Naive thymus-derived CD4-positive, alpha-beta T cell (primary cell): ENCODE results near the gene NTRK1. TPM values are rescaled to one million over a fixed set of nuclear protein-coding genes. Genes with fewer than 3 reads are reported as not detected.

Experiments used
- ATAC-seq: fragments of 150-1000 bp; cut with Tn5 transposase; 2 replicates; pipeline ENCODE4 v1.10.0; 2021; ENCODE audit warnings: mild to moderate bottlenecking, moderate library complexity
- CTCF ChIA-PET: fragments of 350-600 bp; sonication (Branson Sonifier 250); formaldehyde crosslinking; loops from one replicate; lab custom pipeline; 2021; ENCODE audit warnings: antibody characterized with exemption; lab: Charles Lee
- POLR2A ChIA-PET: fragments of 350-600 bp; sonication (Branson Sonifier 250); formaldehyde crosslinking; loops from one replicate; lab custom pipeline; 2021; ENCODE audit warnings: antibody characterized with exemption, inconsistent platforms; lab: Charles Lee
- DNase-seq, 9 donors: peaks; one replicate each; pipeline versions ENCODE4 v3.0.0 to v3.0.0-alpha.2; 2020 to 2022; ENCODE audit warnings: mixed read lengths in 1 of 9
- H3K27ac ChIP-seq: one replicate; pipeline ENCODE4 v1.7.0; 2013; ENCODE audit warnings: mild to moderate bottlenecking, low read depth, low read length, moderate library complexity
- H3K27me3 ChIP-seq, 2 donors: one replicate each; pipeline ENCODE4 v1.7.0; 2013; ENCODE audit warnings: low read length in 2 of 2, mild to moderate bottlenecking in 2 of 2, moderate library complexity in 2 of 2; ENCODE audit not compliant: control insufficient read depth in 2 of 2, insufficient read depth in 2 of 2
- H3K36me3 ChIP-seq, 3 experiments: 1 replicate in 2 of 3; 2 replicates in 1 of 3; pipeline ENCODE4 v1.7.0; 2013; ENCODE audit warnings: low read length in 3 of 3, mild to moderate bottlenecking in 3 of 3, moderate library complexity in 1 of 3; ENCODE audit not compliant: insufficient read depth in 3 of 3, control insufficient read depth in 2 of 3
- H3K4me1 ChIP-seq, 2 donors: one replicate each; pipeline ENCODE4 v1.7.0; 2013; ENCODE audit warnings: low read length in 2 of 2, mild to moderate bottlenecking in 2 of 2, moderate library complexity in 1 of 2; ENCODE audit not compliant: control insufficient read depth in 2 of 2, insufficient read depth in 2 of 2
- H3K4me3 ChIP-seq: 2 replicates; pipeline ENCODE4 v1.7.0; 2013; ENCODE audit warnings: mild to moderate bottlenecking, low read length
- H3K9me3 ChIP-seq, 3 experiments: 1 replicate in 2 of 3; 2 replicates in 1 of 3; pipeline ENCODE4 v1.7.0; 2013; ENCODE audit warnings: low read length in 3 of 3; ENCODE audit not compliant: control insufficient read depth in 2 of 3
- H3K27ac Mint-ChIP-seq, 9 donors: one replicate each; pipeline ENCODE4 v1.8.0; 2020 to 2022; ENCODE audit warnings: mixed read lengths in 9 of 9, mild to moderate bottlenecking in 8 of 9, moderate library complexity in 5 of 9, inconsistent platforms in 2 of 9
- H3K27me3 Mint-ChIP-seq, 5 donors: one replicate each; pipeline ENCODE4 v1.8.0; 2021 to 2022; ENCODE audit warnings: mixed read lengths in 5 of 5, mild to moderate bottlenecking in 1 of 5
- H3K36me3 Mint-ChIP-seq, 5 donors: one replicate each; pipeline ENCODE4 v1.8.0; 2020 to 2022; ENCODE audit warnings: mixed read lengths in 5 of 5, mild to moderate bottlenecking in 3 of 5, inconsistent platforms in 1 of 5
- H3K4me1 Mint-ChIP-seq, 7 donors: one replicate each; pipeline ENCODE4 v1.8.0; 2020 to 2022; ENCODE audit warnings: mixed read lengths in 7 of 7, mild to moderate bottlenecking in 3 of 7, inconsistent platforms in 1 of 7
- H3K4me3 Mint-ChIP-seq, 10 donors: one replicate each; pipeline ENCODE4 v1.8.0; 2020 to 2022; ENCODE audit warnings: mild to moderate bottlenecking in 10 of 10, mixed read lengths in 10 of 10, moderate library complexity in 6 of 10, inconsistent platforms in 2 of 10
- H3K9me3 Mint-ChIP-seq, 11 donors: one replicate each; pipeline ENCODE4 v1.8.0; 2020 to 2022; ENCODE audit warnings: mixed read lengths in 11 of 11, mild to moderate bottlenecking in 4 of 11, inconsistent platforms in 1 of 11, moderate library complexity in 1 of 11
- intact Hi-C, 2 donors: fragments of 100-400 bp; cut with micrococcal nuclease; formaldehyde crosslinking; loops; one replicate each; pipeline ENCODE4 v1.15.1; 2023
- polyA plus RNA-seq, 2 donors: library from polyadenylated mRNA; unstranded; fragments of 300-500 nt; fragmentation: Illumina TruSeq; gene quantifications; one replicate each; pipeline ENCODE4 v1.2.3, GENCODE V29; 2021
- total RNA-seq, 6 experiments: library from RNA in 5 of 6; stranded (reverse) in 5 of 6; gene quantifications; 1 replicate in 5 of 6; 2 replicates in 1 of 6; pipeline ENCODE4 v1.2.3 and lab custom pipeline; 2021 to 2026

Gene NTRK1
- total and polyA plus RNA-seq, 7 experiments from 2014 or later: 0.09 to 17.3 (median 3.3) TPM; not detected in 3

DNA sequence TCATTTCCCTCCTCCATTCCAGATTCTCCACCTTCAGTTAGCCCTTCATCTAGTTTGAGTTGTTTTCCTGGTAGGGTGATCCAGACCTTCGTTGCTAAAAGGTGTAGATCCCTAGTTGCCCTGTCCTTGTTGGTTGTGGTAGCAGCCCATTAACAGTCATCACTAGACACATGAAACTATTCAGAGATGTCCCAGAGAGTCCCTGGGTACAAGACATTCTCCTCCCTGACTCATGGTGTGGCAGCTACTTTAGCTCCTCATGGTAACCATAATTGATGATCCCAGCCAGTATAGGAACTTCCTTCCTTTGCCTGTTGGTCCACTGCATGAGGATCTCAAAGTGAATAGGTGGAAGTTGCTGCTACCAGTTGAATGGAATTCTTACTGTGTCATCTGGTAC lies 38.0 kb upstream of the NTRK1 start:
- no peak overlapping the region for H3K4me3 Mint-ChIP-seq
- ATAC-seq: no peak
- ChIA-PET CTCF (interaction anchor here (0.7 to 1.4 kb wide), 3 partner anchors 9 to 97 kb away, joined by 3 to 4 read pairs (median 3); no protein-coding TSS in a partner anchor), POLR2A (no interaction called here)
- H3K36me3 Mint-ChIP-seq: peaks cover 0 to 8% (median 0%) of the 10 kb centered on the region in 5 donors
- peak overlapping the region in 2 of 9 donors; percentile 67 to 84 for H3K27ac Mint-ChIP-seq
- Histone ChIP-seq H3K4me1 (peaks cover 0 to 8% of the 10 kb centered on the region in 2 donors), H3K9me3 (no peaks in the 10 kb centered on the region), H3K27ac (no peak overlapping the region), H3K27me3 (no peaks in the 10 kb centered on the region), H3K36me3 (no peaks in the 10 kb centered on the region), H3K4me3 (no peak overlapping the region)
- H3K27me3 Mint-ChIP-seq: no peaks in the 10 kb centered on the region
- peaks cover 0 to 34% (median 0%) of the 10 kb centered on the region in 7 donors for H3K4me1 Mint-ChIP-seq
- peaks cover 0 to 3% (median 0%) of the 10 kb centered on the region in 11 donors for H3K9me3 Mint-ChIP-seq
- DNase-seq: no peak
- intact Hi-C loops: no loop called here

DNA sequence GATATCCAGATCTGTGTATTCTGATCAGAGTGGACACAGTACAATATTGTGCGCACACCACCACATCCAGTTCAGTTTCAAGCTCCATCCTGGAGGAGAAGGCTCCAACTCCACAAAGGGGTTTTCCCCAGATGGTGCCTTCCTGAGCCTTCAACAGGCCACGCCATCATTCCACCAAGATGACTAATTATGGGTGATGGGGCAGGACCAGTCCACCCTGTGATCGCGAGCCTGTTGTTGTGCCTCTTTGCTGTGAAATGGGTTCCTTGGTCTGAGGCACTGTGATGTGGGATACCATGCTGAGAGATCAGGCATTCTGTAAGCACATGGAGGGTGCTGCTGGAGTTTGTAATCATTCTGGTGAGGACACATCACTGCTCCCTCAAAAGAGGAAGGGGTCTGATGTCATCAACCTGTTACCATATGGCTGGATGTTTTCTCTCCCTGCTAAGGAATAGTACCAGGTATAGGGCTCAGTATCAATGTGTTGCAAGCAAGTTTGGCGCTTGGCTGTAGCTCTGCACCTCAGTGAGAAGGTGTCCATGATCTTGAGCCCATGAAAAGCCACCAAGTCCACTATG lies 37.4 kb upstream of the NTRK1 start:
- H3K36me3 Mint-ChIP-seq: peaks cover 0 to 6% (median 0%) of the 10 kb centered on the region in 5 donors
- peak overlapping the region in 1 of 9 donors; percentile 25 for H3K27ac Mint-ChIP-seq
- ATAC-seq: no peak
- H3K4me1 ChIP-seq: peaks cover 0 to 2% of the 10 kb centered on the region in 2 donors
- H3K4me1 Mint-ChIP-seq: peaks cover 0 to 30% (median 0%) of the 10 kb centered on the region in 7 donors
- no peak overlapping the region for H3K4me3 Mint-ChIP-seq
- DNase-seq: no peak
- intact Hi-C loops: no loop called here
- H3K27me3 Mint-ChIP-seq: no peaks in the 10 kb centered on the region
- POLR2A ChIA-PET: no interaction called here
- CTCF ChIA-PET: interaction anchor here (0.7 to 2.0 kb wide), 2 partner anchors 9 kb away, joined by 3 to 5 read pairs; no protein-coding TSS in a partner anchor
- no peaks in the 10 kb centered on the region for H3K9me3 ChIP-seq
- no peak overlapping the region for H3K27ac ChIP-seq
- H3K4me3 ChIP-seq: no peak overlapping the region
- H3K36me3 ChIP-seq: no peaks in the 10 kb centered on the region
- H3K9me3 Mint-ChIP-seq: peaks cover 0 to 3% (median 0%) of the 10 kb centered on the region in 11 donors
- no peaks in the 10 kb centered on the region for H3K27me3 ChIP-seq

DNA sequence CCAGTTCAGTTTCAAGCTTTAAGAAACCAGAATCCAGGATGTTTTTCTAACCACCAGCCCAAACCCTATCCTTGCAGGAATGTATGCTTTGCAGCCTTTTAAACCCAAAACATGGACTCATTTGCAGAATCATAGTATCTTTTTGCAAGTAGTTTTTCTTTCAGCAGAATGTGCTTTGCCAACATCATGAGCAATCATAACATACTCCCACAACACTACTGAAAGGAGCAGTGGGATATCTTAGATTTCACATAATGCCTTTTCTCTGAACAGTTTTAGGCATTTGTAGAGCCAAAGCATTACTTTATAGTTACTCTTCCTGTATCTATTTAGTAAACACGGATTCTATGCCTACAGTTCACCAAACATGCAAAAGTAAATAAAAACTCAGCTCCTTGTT lies 34.0 kb upstream of the NTRK1 start:
- H3K36me3 ChIP-seq: no peaks in the 10 kb centered on the region
- no peaks in the 10 kb centered on the region for H3K27me3 ChIP-seq
- Mint-ChIP-seq H3K27ac (no peak overlapping the region), H3K27me3 (peaks cover 0 to 7% (median 0%) of the 10 kb centered on the region in 5 donors), H3K4me1 (peaks cover 0 to 19% (median 0%) of the 10 kb centered on the region in 7 donors), H3K36me3 (peaks cover 0 to 4% (median 0%) of the 10 kb centered on the region in 5 donors), H3K4me3 (no peak overlapping the region), H3K9me3 (no peaks in the 10 kb centered on the region)
- CTCF ChIA-PET: no interaction called here
- no peak overlapping the region for H3K27ac ChIP-seq
- no peak for ATAC-seq
- no peaks in the 10 kb centered on the region for H3K9me3 ChIP-seq
- intact Hi-C loops: no loop called here
- H3K4me3 ChIP-seq: no peak overlapping the region
- no peaks in the 10 kb centered on the region for H3K4me1 ChIP-seq
- POLR2A ChIA-PET: no interaction called here
- no peak for DNase-seq

DNA sequence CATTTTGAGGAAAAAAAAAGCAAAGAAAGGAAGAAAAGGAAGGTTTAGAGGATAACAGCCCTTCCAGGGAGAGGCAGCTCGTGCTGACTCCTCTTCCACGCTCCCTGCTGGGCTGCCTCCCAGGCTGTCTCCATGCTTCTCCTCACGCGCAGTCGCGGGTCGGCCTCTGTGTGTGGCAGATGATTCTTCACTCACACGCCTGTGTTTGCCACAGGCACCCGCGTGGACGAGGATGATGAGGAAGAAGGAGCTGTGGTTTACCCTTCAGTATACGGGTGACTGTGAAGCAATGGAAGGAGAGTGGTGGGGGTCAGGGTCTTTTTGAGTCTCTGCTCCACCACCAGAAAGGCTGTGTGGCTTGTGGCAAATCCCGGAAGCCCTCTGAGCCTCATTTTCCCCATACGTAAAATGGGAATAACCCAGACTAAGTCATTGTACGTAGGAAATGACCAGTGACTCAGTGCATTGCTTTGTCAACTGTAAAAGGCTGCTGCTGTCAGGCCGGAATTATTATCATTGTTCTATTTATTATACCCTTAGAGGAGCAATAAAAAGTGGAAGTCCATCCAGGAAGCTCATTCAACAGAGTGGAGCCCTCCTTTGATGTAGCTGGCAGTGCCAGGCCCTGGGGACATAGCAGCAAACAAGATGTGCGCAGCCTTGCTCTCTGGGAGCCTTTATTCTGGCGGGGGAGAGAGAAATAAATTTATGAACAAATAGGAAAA lies 32.1 kb upstream of the NTRK1 start:
- peak overlapping the region in 1 of 9 donors; percentile 41 for H3K27ac Mint-ChIP-seq
- CTCF ChIA-PET: no interaction called here

DNA sequence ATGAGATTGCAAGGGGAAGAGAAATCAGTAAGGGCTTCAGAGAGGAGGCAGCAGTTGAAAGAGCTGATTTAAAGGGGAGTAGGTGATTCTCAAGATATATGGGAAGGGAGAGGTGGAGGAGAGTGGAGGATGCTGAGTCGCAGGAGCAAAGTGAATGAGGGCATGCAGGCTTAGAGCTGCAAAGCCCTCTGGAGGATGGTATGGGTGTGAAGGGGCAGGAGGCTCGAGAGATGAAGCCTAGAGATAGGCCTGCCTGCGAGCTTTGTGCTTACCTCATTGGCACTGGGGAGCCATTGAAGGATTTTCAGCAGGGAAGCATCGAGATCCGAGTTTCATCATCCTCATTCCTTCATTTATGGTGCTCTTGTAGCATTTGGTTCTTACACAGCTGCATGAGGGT lies 28.2 kb upstream of the NTRK1 start:
- no peaks in the 10 kb centered on the region for H3K36me3 ChIP-seq
- H3K9me3 Mint-ChIP-seq: peaks cover 0 to 3% (median 0%) of the 10 kb centered on the region in 11 donors
- POLR2A ChIA-PET: interaction anchor here (0.8 kb wide), 1 partner anchor 246 kb away, joined by 3 read pairs; no protein-coding TSS in a partner anchor
- H3K9me3 ChIP-seq: no peaks in the 10 kb centered on the region
- peaks cover 0 to 18% (median 10%) of the 10 kb centered on the region in 5 donors for H3K27me3 Mint-ChIP-seq
- H3K4me3 ChIP-seq: no peak overlapping the region
- no peak overlapping the region for H3K27ac ChIP-seq
- intact Hi-C loops: no loop called here
- H3K36me3 Mint-ChIP-seq: no peaks in the 10 kb centered on the region
- H3K4me1 ChIP-seq: peaks cover 0 to 8% of the 10 kb centered on the region in 2 donors
- no peaks in the 10 kb centered on the region for H3K27me3 ChIP-seq
- DNase-seq (no peak), ATAC-seq (no peak)
- H3K4me3 Mint-ChIP-seq: no peak overlapping the region
- H3K4me1 Mint-ChIP-seq: peaks cover 0 to 44% (median 0%) of the 10 kb centered on the region in 7 donors
- peak overlapping the region in 3 of 9 donors; percentile 1 to 76 (median 6) for H3K27ac Mint-ChIP-seq
- CTCF ChIA-PET: interaction anchor here (1.0 kb wide), 1 partner anchor 28 kb away, joined by 3 read pairs; no protein-coding TSS in a partner anchor

More for the DNA sequence above, 32.1 kb upstream of the NTRK1 start:
- POLR2A ChIA-PET: no interaction called here
- Histone ChIP-seq H3K4me1 (no peaks in the 10 kb centered on the region), H3K27me3 (no peaks in the 10 kb centered on the region), H3K27ac (no peak overlapping the region), H3K9me3 (no peaks in the 10 kb centered on the region), H3K36me3 (no peaks in the 10 kb centered on the region), H3K4me3 (no peak overlapping the region)
- no peak overlapping the region for H3K4me3 Mint-ChIP-seq
- DNase-seq (no peak), ATAC-seq (no peak)
- no peaks in the 10 kb centered on the region for H3K36me3 Mint-ChIP-seq
- peaks cover 0 to 12% (median 6%) of the 10 kb centered on the region in 5 donors for H3K27me3 Mint-ChIP-seq
- H3K9me3 Mint-ChIP-seq: no peaks in the 10 kb centered on the region
- intact Hi-C loops: no loop called here
- peaks cover 0 to 11% (median 0%) of the 10 kb centered on the region in 7 donors for H3K4me1 Mint-ChIP-seq

DNA sequence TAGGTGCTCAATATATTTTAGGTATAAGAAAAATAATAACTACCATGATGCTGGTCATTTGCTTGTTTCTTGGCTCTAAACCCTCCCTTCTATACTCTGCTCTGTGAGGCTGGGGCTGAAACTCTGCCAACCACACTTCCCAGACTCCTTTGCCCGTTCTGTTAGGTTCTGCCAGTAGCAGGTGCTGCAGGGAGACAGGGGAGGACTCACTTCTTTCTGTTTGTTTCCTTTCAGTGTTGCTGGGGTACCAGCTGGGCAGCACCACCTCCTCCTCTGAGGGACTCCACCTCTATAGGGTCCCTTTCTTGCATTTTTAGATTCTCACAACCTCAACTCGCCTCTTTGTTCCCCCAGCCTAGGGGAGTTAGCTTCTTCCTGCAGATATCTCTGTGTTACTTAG lies 27.1 kb upstream of the NTRK1 start:
- H3K4me3 ChIP-seq: no peak overlapping the region
- Mint-ChIP-seq H3K9me3 (peaks cover 0 to 3% (median 0%) of the 10 kb centered on the region in 11 donors), H3K27me3 (peaks cover 0 to 19% (median 12%) of the 10 kb centered on the region in 5 donors), H3K36me3 (no peaks in the 10 kb centered on the region), H3K4me1 (peaks cover 0 to 50% (median under 1%) of the 10 kb centered on the region in 7 donors), H3K27ac (peak overlapping the region in 2 of 9 donors; percentile 5 to 79), H3K4me3 (no peak overlapping the region)
- H3K4me1 ChIP-seq: peaks cover 0 to 8% of the 10 kb centered on the region in 2 donors
- ChIA-PET CTCF (interaction anchor here (0.7 kb wide), 1 partner anchor 36 kb away, joined by 3 read pairs; no protein-coding TSS in a partner anchor), POLR2A (no interaction called here)
- intact Hi-C loops: no loop called here
- no peaks in the 10 kb centered on the region for H3K9me3 ChIP-seq
- no peaks in the 10 kb centered on the region for H3K36me3 ChIP-seq
- ATAC-seq (peak; percentile 57), DNase-seq (peak in 2 of 9 donors; percentile 21 to 24)
- H3K27ac ChIP-seq: no peak overlapping the region
- no peaks in the 10 kb centered on the region for H3K27me3 ChIP-seq
